Fibroblast of skin of abdomen (primary cell): ENCODE measurements around the gene CFAP77.

Experiments used
- DNase-seq: peaks from one replicate; pipeline ENCODE4 v3.0.0-alpha.2; 2013

CFAP77 gene

GRCh38 chr9:132497731-132498130 is 87.7 kb downstream of the CFAP77 start:
- DNase-seq: no peak

GRCh38 chr9:132498531-132499210 is 88.7 kb downstream of the CFAP77 start:
- peak; percentile 7 for DNase-seq

GRCh38 chr9:132499251-132499650 is 89.2 kb downstream of the CFAP77 start:
- DNase-seq: no peak

- no peak for DNase-seq
These were observed 90.2 kb downstream of the CFAP77 start for GRCh38 chr9:132500193-132500592.

- DNase-seq: no peak
These were observed 92.5 kb downstream of the CFAP77 start for GRCh38 chr9:132502480-132502879.

GRCh38 chr9:132503116-132503515 is 93.1 kb downstream of the CFAP77 start:
- DNase-seq: no peak

GRCh38 chr9:132504488-132504887 is 94.5 kb downstream of the CFAP77 start:
- no peak for DNase-seq

- DNase-seq: no peak
These were observed 96.1 kb downstream of the CFAP77 start for GRCh38 chr9:132505991-132506655.

GRCh38 chr9:132506977-132507669 is 97.1 kb downstream of the CFAP77 start:
- no peak for DNase-seq

- peak; percentile 62 for DNase-seq
These were observed 97.9 kb downstream of the CFAP77 start for GRCh38 chr9:132507670-132508469.

GRCh38 chr9:132509928-132510874 is 100.2 kb downstream of the CFAP77 start:
- DNase-seq: peak; percentile 12

GRCh38 chr9:132511191-132511999 is 101.4 kb downstream of the CFAP77 start:
- DNase-seq: no peak

- no peak for DNase-seq
These were observed 103.4 kb downstream of the CFAP77 start for GRCh38 chr9:132513416-132513815.

GRCh38 chr9:132514011-132514744 is 104.2 kb downstream of the CFAP77 start:
- no peak for DNase-seq

GRCh38 chr9:132514821-132515220 is 104.8 kb downstream of the CFAP77 start:
- DNase-seq: no peak

- no peak for DNase-seq
These were observed 106.3 kb downstream of the CFAP77 start for GRCh38 chr9:132516301-132516700.

GRCh38 chr9:132516911-132517310 is 106.9 kb downstream of the CFAP77 start:
- no peak for DNase-seq

- no peak for DNase-seq
These were observed 108.0 kb downstream of the CFAP77 start for GRCh38 chr9:132517815-132518550.

- DNase-seq: no peak
These were observed 108.6 kb downstream of the CFAP77 start for GRCh38 chr9:132518626-132519025.
